K562 (cell line): ENCODE data around the gene FCHO1. TPM values are rescaled to one million over a fixed set of nuclear protein-coding genes. Genes with fewer than 3 reads are reported as not detected.

Experiments used
- ATAC-seq: fragments of 200-7000 bp; cut with Tn5 transposase; 3 replicates; pipeline ENCODE4 v1.9.1; 2020; ENCODE audit warnings: moderate library complexity
- BruUV-seq: library from RNA; stranded (reverse); fragments of 400-500 nt; replicated peaks from 2 replicates; lab custom pipeline; 2021; lab: Mats Ljungman, UMichigan
- CTCF ChIA-PET: fragments of 300-600 bp; formaldehyde crosslinking; extraction: SDS; loops from one replicate; lab custom pipeline; 2021; ENCODE audit warnings: low intra/inter-chr PET ratio; lab: Yijun Ruan, JAX
- POLR2A ChIA-PET: fragments of 300-600, 350-650 bp; sonication (Branson Sonifier 250); formaldehyde crosslinking; extraction: SDS; loops from one replicate; lab custom pipeline; 2021; ENCODE audit warnings: antibody characterized with exemption, inconsistent platforms; lab: Yijun Ruan, JAX
- DNase-seq, 4 experiments: peaks; one replicate each; pipeline versions ENCODE4 v3.0.0 to v3.0.0-alpha.2; 2011 to 2018; ENCODE audit warnings: low spot score in 3 of 4, mixed read lengths in 3 of 4; ENCODE audit errors: extremely low read depth in 1 of 4
- FAIRE-seq: peaks from 2 replicates; lab custom pipeline; 2011; peaks lifted over from hg19 to GRCh38; lab: Jason Lieb, UNC
- H2AFZ ChIP-seq: 2 replicates; pipeline ENCODE4 v1.6.0; 2011; ENCODE audit warnings: low read depth, low read length, control low read depth, inconsistent platforms
- H3K27ac ChIP-seq: fragments of 200-600 bp; 3 replicates; pipeline ENCODE4 v1.8.0; 2011; ENCODE audit warnings: low read depth, mild to moderate bottlenecking, control low read depth, inconsistent platforms, low read length, moderate library complexity, mixed read lengths; ENCODE audit errors: extremely low read depth
- H3K27me3 ChIP-seq, 2 experiments: fragments of 300-600 bp in 1 of 2; 2 replicates in 1 of 2; 3 replicates in 1 of 2; pipeline versions ENCODE4 v1.6.0 to v1.8.0; 2011; ENCODE audit warnings: inconsistent platforms in 2 of 2, low read length in 2 of 2, mild to moderate bottlenecking in 1 of 2, mixed read lengths in 1 of 2, moderate library complexity in 1 of 2; ENCODE audit not compliant: control insufficient read depth in 2 of 2, insufficient read depth in 2 of 2
- H3K36me3 ChIP-seq: fragments of 300-600 bp; 3 replicates; pipeline ENCODE4 v1.8.0; 2011; ENCODE audit warnings: mild to moderate bottlenecking, low read length, inconsistent platforms; ENCODE audit not compliant: control insufficient read depth, insufficient read depth
- H3K4me1 ChIP-seq, 2 experiments: fragments of 200-600 bp in 1 of 2; replicated peaks in 1 of 2; 2 replicates in 1 of 2; 3 replicates in 1 of 2; pipeline versions ENCODE4 v1.5.1 to v1.8.0; 2011; ENCODE audit warnings: inconsistent platforms in 2 of 2, low read length in 2 of 2, mild to moderate bottlenecking in 1 of 2, mixed read lengths in 1 of 2, moderate library complexity in 1 of 2; ENCODE audit not compliant: control insufficient read depth in 2 of 2, insufficient read depth in 2 of 2
- H3K4me2 ChIP-seq: 2 replicates; pipeline ENCODE4 v1.6.1; 2011; ENCODE audit warnings: low read length, control low read depth, inconsistent platforms, mixed read lengths; ENCODE audit not compliant: insufficient read depth
- H3K4me3 ChIP-seq: fragments of 200-600 bp; sonication (generic), shearing (Covaris generic); 2 replicates; pipeline ENCODE4 v1.5.1; 2016; ENCODE audit warnings: control low read depth, inconsistent platforms
- H3K79me2 ChIP-seq: fragments of 200-600 bp; 3 replicates; pipeline ENCODE4 v1.8.0; 2011; ENCODE audit warnings: low read length, inconsistent platforms; ENCODE audit not compliant: control insufficient read depth, insufficient read depth
- H3K9ac ChIP-seq, 2 experiments: 2 replicates each; pipeline versions ENCODE4 v1.6.0 to v1.6.1; 2011; ENCODE audit warnings: low read depth in 2 of 2, low read length in 2 of 2, control low read depth in 1 of 2, inconsistent platforms in 1 of 2, mild to moderate bottlenecking in 1 of 2, mixed read lengths in 1 of 2; ENCODE audit not compliant: insufficient read depth in 1 of 2
- H3K9me1 ChIP-seq: one replicate; pipeline ENCODE4 v1.6.0; 2011; ENCODE audit warnings: inconsistent platforms, mild to moderate bottlenecking, low read length, moderate library complexity; ENCODE audit not compliant: control insufficient read depth, insufficient read depth
- H3K9me3 ChIP-seq: replicated peaks from 2 replicates; pipeline ENCODE4 v1.5.1; 2011; ENCODE audit warnings: low read depth, low read length, inconsistent platforms; ENCODE audit not compliant: control insufficient read depth, insufficient read depth
- H4K20me1 ChIP-seq: replicated peaks from 2 replicates; pipeline ENCODE4 v1.6.1; 2011; ENCODE audit warnings: low read length, inconsistent platforms, mixed read lengths; ENCODE audit not compliant: control insufficient read depth, insufficient read depth
- NFIC ChIP-seq: fragments of 450-650 bp; IDR thresholded peaks from 2 replicates; pipeline ENCODE4 v1.6.1; 2017; ENCODE audit warnings: mild to moderate bottlenecking, inconsistent platforms
- PTTG1 ChIP-seq: fragments of 450-650 bp; IDR thresholded peaks from 2 replicates; pipeline ENCODE4 v1.6.1; 2016; ENCODE audit warnings: low read depth, mild to moderate bottlenecking, missing genetic modification characterization, missing compliant biosample characterization
- WGBS: fragments of 100-300 bp; shearing (Covaris generic); methylation state at CpG from one replicate; pipeline ENCODE4 v1.1.6; 2016; ENCODE audit warnings: low coverage, mixed read lengths; ENCODE audit not compliant: insufficient coverage; ENCODE audit errors: missing lambda C conversion rate; 5-methylcytosine and 5-hydroxymethylcytosine counted together
- in situ Hi-C: fragments of 300-500 bp; cut with MboI; formaldehyde crosslinking; loops from 4 replicates; pipeline ENCODE4 v1.15.0; 2018; ENCODE audit warnings: inconsistent platforms, mixed read lengths
- intact Hi-C: fragments of 100-400 bp; cut with micrococcal nuclease; formaldehyde crosslinking; loops from 2 replicates; pipeline ENCODE4 v1.14.2; 2022
- polyA plus RNA-seq, 8 experiments: library from polyadenylated mRNA; depleted of rRNA in 4 of 8; stranded (reverse) in 5 of 8; unstranded in 3 of 8; fragments of >200 nt; fragmentation: Nextera tagmentation in 2 of 8; fragmentation: Illumina TruSeq in 1 of 8; extraction: Ambion mirVana in 2 of 8; extraction: Trizol in 1 of 8; gene quantifications; 2 replicates each; pipeline versions ENCODE4 v1.2.1 to v1.2.3, GENCODE V29; 2011 to 2014; ENCODE audit warnings: inconsistent platforms in 1 of 8, missing spikeins in 1 of 8
- total RNA-seq, 7 experiments: library from RNA; depleted of rRNA in 6 of 7; stranded (reverse); fragments of >200 nt in 6 of 7; fragmentation: Illumina TruSeq in 2 of 7; extraction: Trizol in 2 of 7; gene quantifications; 2 replicates each; pipeline versions ENCODE4 v1.2.1 to v1.2.3, GENCODE V29; 2011 to 2021; ENCODE audit warnings: low replicate concordance in 1 of 7
- TF ChIP-seq, protein P1 (sequence below), 2 experiments: fragments of 450-650 bp in 1 of 2; sonication (generic) in 1 of 2; formaldehyde crosslinking in 1 of 2; IDR thresholded peaks; 2 replicates each; pipeline versions ENCODE4 v1.7.1 to v1.9.0; 2016 to 2022; ENCODE audit warnings: inconsistent platforms in 1 of 2, mild to moderate bottlenecking in 1 of 2, missing genetic modification reagents in 1 of 2

The FCHO1 gene
- total and polyA plus RNA-seq, 9 of the 15 experiments (the other 6 are each of a cell fraction or from before 2014, with no cell fraction given): 0.21 to 58.9 (median 18.3) TPM

DNA sequence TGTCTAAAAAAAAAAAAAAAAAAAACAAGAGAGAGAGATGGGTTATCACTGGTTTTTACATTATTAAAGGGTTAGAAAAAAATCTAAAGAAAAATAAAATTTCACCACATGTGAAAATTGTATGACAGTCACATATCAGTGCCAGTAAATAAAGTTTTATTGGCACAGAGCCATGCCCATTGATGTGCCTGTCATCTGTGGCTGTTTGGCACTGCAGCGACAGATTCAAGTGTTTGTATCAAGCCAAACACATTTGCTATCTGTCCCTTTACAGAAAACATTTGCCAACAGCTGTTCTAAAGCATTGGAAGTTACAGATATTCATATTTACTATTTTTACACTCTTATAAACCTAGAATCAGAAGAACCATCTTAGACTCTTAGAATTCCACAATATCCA is 16.3 kb downstream of the FCHO1 start:
- H3K4me2 ChIP-seq: no peak overlapping the region
- intact Hi-C loops: no loop called here
- no peak overlapping the region for H3K9ac ChIP-seq
- FAIRE-seq (peak; percentile 42), DNase-seq (no peak), ATAC-seq (no peak)
- H3K27ac ChIP-seq: no peak overlapping the region
- H3K79me2 ChIP-seq: no peaks in the 10 kb centered on the region
- no peak overlapping the region for H3K4me3 ChIP-seq
- 0 out of 2 replicates have a peak, but pooled peaks cover 1% of the 10 kb centered on the region for H4K20me1 ChIP-seq
- CTCF ChIA-PET: no interaction called here
- no peak overlapping the region for H2AFZ ChIP-seq
- H3K9me1 ChIP-seq: peaks cover 5% of the 10 kb centered on the region
- TSS peak; percentile 30 for BruUV-seq
- H3K4me1 ChIP-seq: peaks cover 0 to 5% of the 10 kb centered on the region in 2 experiments; a peak in 3 of 5 replicates
- 87% methylated on average over 1 of the region's 1 CpG for WGBS
- peaks cover 77% of the 10 kb centered on the region; the same call in 2 of the 3 replicates for H3K36me3 ChIP-seq
- in situ Hi-C loops: no loop called here
- no peaks in the 10 kb centered on the region for H3K27me3 ChIP-seq
- POLR2A ChIA-PET: interaction anchor here (0.6 kb wide), 1 partner anchor 10 kb away, joined by 3 read pairs; no protein-coding TSS in a partner anchor
- no peak for TF ChIP-seq PTTG1
- TF ChIP-seq, protein P1, sequence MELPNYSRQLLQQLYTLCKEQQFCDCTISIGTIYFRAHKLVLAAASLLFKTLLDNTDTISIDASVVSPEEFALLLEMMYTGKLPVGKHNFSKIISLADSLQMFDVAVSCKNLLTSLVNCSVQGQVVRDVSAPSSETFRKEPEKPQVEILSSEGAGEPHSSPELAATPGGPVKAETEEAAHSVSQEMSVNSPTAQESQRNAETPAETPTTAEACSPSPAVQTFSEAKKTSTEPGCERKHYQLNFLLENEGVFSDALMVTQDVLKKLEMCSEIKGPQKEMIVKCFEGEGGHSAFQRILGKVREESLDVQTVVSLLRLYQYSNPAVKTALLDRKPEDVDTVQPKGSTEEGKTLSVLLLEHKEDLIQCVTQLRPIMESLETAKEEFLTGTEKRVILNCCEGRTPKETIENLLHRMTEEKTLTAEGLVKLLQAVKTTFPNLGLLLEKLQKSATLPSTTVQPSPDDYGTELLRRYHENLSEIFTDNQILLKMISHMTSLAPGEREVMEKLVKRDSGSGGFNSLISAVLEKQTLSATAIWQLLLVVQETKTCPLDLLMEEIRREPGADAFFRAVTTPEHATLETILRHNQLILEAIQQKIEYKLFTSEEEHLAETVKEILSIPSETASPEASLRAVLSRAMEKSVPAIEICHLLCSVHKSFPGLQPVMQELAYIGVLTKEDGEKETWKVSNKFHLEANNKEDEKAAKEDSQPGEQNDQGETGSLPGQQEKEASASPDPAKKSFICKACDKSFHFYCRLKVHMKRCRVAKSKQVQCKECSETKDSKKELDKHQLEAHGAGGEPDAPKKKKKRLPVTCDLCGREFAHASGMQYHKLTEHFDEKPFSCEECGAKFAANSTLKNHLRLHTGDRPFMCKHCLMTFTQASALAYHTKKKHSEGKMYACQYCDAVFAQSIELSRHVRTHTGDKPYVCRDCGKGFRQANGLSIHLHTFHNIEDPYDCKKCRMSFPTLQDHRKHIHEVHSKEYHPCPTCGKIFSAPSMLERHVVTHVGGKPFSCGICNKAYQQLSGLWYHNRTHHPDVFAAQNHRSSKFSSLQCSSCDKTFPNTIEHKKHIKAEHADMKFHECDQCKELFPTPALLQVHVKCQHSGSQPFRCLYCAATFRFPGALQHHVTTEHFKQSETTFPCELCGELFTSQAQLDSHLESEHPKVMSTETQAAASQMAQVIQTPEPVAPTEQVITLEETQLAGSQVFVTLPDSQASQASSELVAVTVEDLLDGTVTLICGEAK (IDR thresholded peaks at IDR 0.05): 0 out of 2 replicates have a peak, but pooled peaks have one; percentile 26
- TF ChIP-seq, protein P1 (CRISPR knock-in tag; IDR thresholded peaks at IDR 0.05): no peak
- TF ChIP-seq NFIC: peak; percentile 73
- TF ChIP-seq, all 486 proteins: peak for 2
- H3K9me3 ChIP-seq: no peaks in the 10 kb centered on the region
